Fibroblast of skin of left biceps (primary cell): ENCODE results near the gene CYB5D1.

Source experiments
- DNase-seq, 2 experiments: peaks; one replicate each; pipeline ENCODE4 v3.0.0-alpha.2; 2013; ENCODE audit warnings: low read depth in 2 of 2

CYB5D1 gene

GRCh38 chr17:7844292-7845154 lies 13.3 kb upstream of the CYB5D1 start:
- peak; percentile 73 to 74 for DNase-seq

GRCh38 chr17:7845359-7846062 lies 12.3 kb upstream of the CYB5D1 start:
- no peak for DNase-seq

GRCh38 chr17:7846063-7846735 lies 11.6 kb upstream of the CYB5D1 start:
- no peak for DNase-seq

GRCh38 chr17:7846765-7847661 lies 10.8 kb upstream of the CYB5D1 start:
- DNase-seq = no peak

- DNase-seq = no peak
Observed at GRCh38 chr17:7848131-7848579, 9.6 kb upstream of the CYB5D1 start.

- no peak for DNase-seq
Observed at GRCh38 chr17:7848739-7849129, 9.1 kb upstream of the CYB5D1 start.

- no peak for DNase-seq
Observed at GRCh38 chr17:7849130-7849750, 8.6 kb upstream of the CYB5D1 start.

- DNase-seq = no peak
Observed at GRCh38 chr17:7849751-7850504, 7.9 kb upstream of the CYB5D1 start.

GRCh38 chr17:7850701-7851437 lies 6.9 kb upstream of the CYB5D1 start:
- DNase-seq = no peak

GRCh38 chr17:7851438-7852261 lies 6.2 kb upstream of the CYB5D1 start:
- DNase-seq = peak in 1 of 2 experiments; percentile 53

GRCh38 chr17:7852262-7852670 lies 5.5 kb upstream of the CYB5D1 start:
- no peak for DNase-seq

- no peak for DNase-seq
Observed at GRCh38 chr17:7852919-7853690, 4.7 kb upstream of the CYB5D1 start.

- DNase-seq = no peak
Observed at GRCh38 chr17:7853691-7854038, 4.1 kb upstream of the CYB5D1 start.

GRCh38 chr17:7854078-7854777 lies 3.6 kb upstream of the CYB5D1 start:
- no peak for DNase-seq

- no peak for DNase-seq
Observed at GRCh38 chr17:7854851-7855659, 2.7 kb upstream of the CYB5D1 start, which contains the start of gene TMEM88. Gene TMEM88 (plus strand): TSS chr17:7855066. CDS start chr17:7855075, 9 bp downstream.

GRCh38 chr17:7855660-7856010 lies 2.2 kb upstream of the CYB5D1 start:
- no peak for DNase-seq
